Hepatocyte (in vitro differentiated cells): ENCODE data around the gene FSD2. TPM values are rescaled to one million over a fixed set of nuclear protein-coding genes. Genes with fewer than 3 reads are reported as not detected.

ENCODE experiments used
- DNase-seq: peaks from one replicate; pipeline ENCODE4 v3.0.0-alpha.2; 2016; ENCODE audit warnings: low spot score
- H2AFZ ChIP-seq: fragments of 200-600 bp; sonication (generic); 2 replicates; pipeline ENCODE4 v1.6.0; 2016; ENCODE audit warnings: antibody characterized with exemption, mild to moderate bottlenecking
- H3K27ac ChIP-seq: fragments of 200-600 bp; sonication (generic); 2 replicates; pipeline ENCODE4 v1.5.1; 2016; ENCODE audit warnings: mild to moderate bottlenecking
- H3K27me3 ChIP-seq: fragments of 200-600 bp; sonication (generic); 2 replicates; pipeline ENCODE4 v1.6.1; 2016
- H3K36me3 ChIP-seq: fragments of 200-600 bp; sonication (generic); replicated peaks from 2 replicates; pipeline ENCODE4 v1.5.1; 2016; ENCODE audit warnings: low read depth; ENCODE audit not compliant: insufficient read depth
- H3K4me1 ChIP-seq: fragments of 200-600 bp; sonication (generic); 2 replicates; pipeline ENCODE4 v1.5.1; 2016; ENCODE audit warnings: mild to moderate bottlenecking, moderate library complexity; ENCODE audit not compliant: insufficient read depth
- H3K4me2 ChIP-seq: fragments of 200-600 bp; sonication (generic); 2 replicates; pipeline ENCODE4 v1.6.0; 2016
- H3K4me3 ChIP-seq: fragments of 200-600 bp; sonication (generic); 2 replicates; pipeline ENCODE4 v1.5.1; 2016; ENCODE audit warnings: mild to moderate bottlenecking
- H3K79me2 ChIP-seq: fragments of 200-600 bp; sonication (generic); 2 replicates; pipeline ENCODE4 v1.6.0; 2017; ENCODE audit warnings: mild to moderate bottlenecking
- H3K9me2 ChIP-seq: fragments of 200-600 bp; sonication (generic); replicated peaks from 2 replicates; pipeline ENCODE4 v1.6.0; 2017; ENCODE audit warnings: mild to moderate bottlenecking; ENCODE audit not compliant: insufficient read depth
- H3K9me3 ChIP-seq: fragments of 200-600 bp; sonication (generic); 2 replicates; pipeline ENCODE4 v1.5.1; 2016; ENCODE audit warnings: low read depth, mild to moderate bottlenecking
- H4K20me1 ChIP-seq: fragments of 200-600 bp; sonication (generic); 2 replicates; pipeline ENCODE4 v1.6.0; 2016; ENCODE audit warnings: mild to moderate bottlenecking; ENCODE audit not compliant: insufficient read depth, poor library complexity, severe bottlenecking
- EZH2 ChIP-seq: fragments of 200-600 bp; sonication (generic); IDR thresholded peaks from 2 replicates; pipeline ENCODE4 v1.6.1; 2016; ENCODE audit warnings: antibody characterized with exemption, mild to moderate bottlenecking, borderline replicate concordance
- EZH2phosphoT487 ChIP-seq: fragments of 200-600 bp; sonication (generic); IDR thresholded peaks from one replicate; pipeline ENCODE4 v1.6.1; 2018; ENCODE audit warnings: antibody characterized with exemption, mild to moderate bottlenecking, low read depth, moderate library complexity; ENCODE audit not compliant: unreplicated experiment, severe bottlenecking
- WGBS: methylation state at CpG from one replicate; pipeline ENCODE4 v1.1.6; 2016; ENCODE audit warnings: low lambda C conversion rate; ENCODE audit errors: missing lambda C conversion rate; 5-methylcytosine and 5-hydroxymethylcytosine counted together
- polyA plus RNA-seq: library from polyadenylated mRNA; unstranded; fragments of >200 nt; fragmentation: Nextera tagmentation; extraction: Ambion mirVana; gene quantifications from 2 replicates; pipeline ENCODE4 v1.2.1, GENCODE V29; 2016
- total RNA-seq: library from RNA; depleted of rRNA; stranded (reverse); fragments of >200 nt; gene quantifications from 2 replicates; pipeline ENCODE4 v1.2.3, GENCODE V29; 2014
- TF ChIP-seq, protein P1 (sequence below): fragments of 200-600 bp; sonication (generic); IDR thresholded peaks from 2 replicates; pipeline ENCODE4 v1.5.1; 2016; ENCODE audit warnings: antibody characterized with exemption, mild to moderate bottlenecking; ENCODE audit not compliant: poor library complexity

FSD2 gene
- total and polyA plus RNA-seq, 2 experiments from 2014 or later, result 0.06 TPM; not detected in 1

DNA sequence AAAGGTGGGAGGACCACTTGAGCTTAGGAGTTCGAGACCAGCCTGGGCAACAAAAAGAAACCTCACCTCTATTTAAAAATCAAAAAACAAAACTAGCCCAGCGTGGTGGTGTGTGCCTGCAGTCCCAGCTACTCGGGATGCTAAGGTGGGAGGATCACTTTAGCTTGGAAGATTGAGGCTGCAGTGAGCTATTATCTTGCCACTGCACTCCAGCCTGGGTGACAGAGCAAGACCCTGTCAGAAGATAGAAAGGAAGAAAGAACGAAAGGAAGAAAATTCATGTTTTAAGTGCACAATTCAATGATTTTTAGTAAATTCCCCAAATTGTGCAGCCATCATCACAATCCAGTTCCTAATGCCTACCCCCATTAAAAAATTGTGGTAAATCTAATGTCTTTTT lies 7.8 kb downstream of the FSD2 start:
- H2AFZ ChIP-seq, result no peak overlapping the region
- no peaks in the 10 kb centered on the region for H4K20me1 ChIP-seq
- H3K4me2 ChIP-seq, result no peak overlapping the region
- no peaks in the 10 kb centered on the region for H3K79me2 ChIP-seq
- 84% methylated on average over 4 of the region's 4 CpGs for WGBS
- H3K27ac ChIP-seq, result no peak overlapping the region
- DNase-seq, result no peak
- peaks cover 4% of the 10 kb centered on the region for H3K27me3 ChIP-seq
- no peaks in the 10 kb centered on the region for H3K9me2 ChIP-seq
- no peak overlapping the region for H3K4me3 ChIP-seq
- no peaks in the 10 kb centered on the region for H3K9me3 ChIP-seq
- TF ChIP-seq EZH2, result no peak
- TF ChIP-seq, protein P1, sequence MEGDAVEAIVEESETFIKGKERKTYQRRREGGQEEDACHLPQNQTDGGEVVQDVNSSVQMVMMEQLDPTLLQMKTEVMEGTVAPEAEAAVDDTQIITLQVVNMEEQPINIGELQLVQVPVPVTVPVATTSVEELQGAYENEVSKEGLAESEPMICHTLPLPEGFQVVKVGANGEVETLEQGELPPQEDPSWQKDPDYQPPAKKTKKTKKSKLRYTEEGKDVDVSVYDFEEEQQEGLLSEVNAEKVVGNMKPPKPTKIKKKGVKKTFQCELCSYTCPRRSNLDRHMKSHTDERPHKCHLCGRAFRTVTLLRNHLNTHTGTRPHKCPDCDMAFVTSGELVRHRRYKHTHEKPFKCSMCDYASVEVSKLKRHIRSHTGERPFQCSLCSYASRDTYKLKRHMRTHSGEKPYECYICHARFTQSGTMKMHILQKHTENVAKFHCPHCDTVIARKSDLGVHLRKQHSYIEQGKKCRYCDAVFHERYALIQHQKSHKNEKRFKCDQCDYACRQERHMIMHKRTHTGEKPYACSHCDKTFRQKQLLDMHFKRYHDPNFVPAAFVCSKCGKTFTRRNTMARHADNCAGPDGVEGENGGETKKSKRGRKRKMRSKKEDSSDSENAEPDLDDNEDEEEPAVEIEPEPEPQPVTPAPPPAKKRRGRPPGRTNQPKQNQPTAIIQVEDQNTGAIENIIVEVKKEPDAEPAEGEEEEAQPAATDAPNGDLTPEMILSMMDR, result no peak
- no peak for TF ChIP-seq EZH2phosphoT487
- no peaks in the 10 kb centered on the region for H3K4me1 ChIP-seq
- H3K36me3 ChIP-seq, result no peaks in the 10 kb centered on the region

DNA sequence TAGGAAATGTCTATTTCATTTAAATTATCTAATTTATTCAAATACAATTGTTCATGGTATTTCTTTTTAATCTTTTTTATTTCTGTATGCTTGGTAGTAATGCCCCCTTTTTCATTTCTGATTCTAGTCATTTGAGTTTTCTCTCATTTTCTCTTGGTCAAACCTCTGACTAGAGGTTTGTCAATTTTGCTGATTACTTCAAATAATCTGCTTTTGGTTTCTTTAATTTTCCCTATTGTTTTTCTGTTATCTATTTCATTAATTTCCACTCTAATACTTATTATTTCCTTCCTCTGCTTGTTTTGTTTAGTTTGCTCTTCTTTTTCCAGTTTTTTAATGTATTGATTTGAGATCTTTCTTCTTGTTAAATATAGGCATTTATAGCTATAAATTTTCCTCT lies 12.1 kb downstream of the FSD2 start:
- no peaks in the 10 kb centered on the region for H3K9me3 ChIP-seq
- H3K79me2 ChIP-seq, result no peaks in the 10 kb centered on the region
- no peaks in the 10 kb centered on the region for H3K4me1 ChIP-seq
- H3K4me3 ChIP-seq, result no peak overlapping the region
- no peaks in the 10 kb centered on the region for H3K27me3 ChIP-seq
- H4K20me1 ChIP-seq, result no peaks in the 10 kb centered on the region
- no peak overlapping the region for H2AFZ ChIP-seq
- DNase-seq, result no peak
- no peak overlapping the region for H3K4me2 ChIP-seq
- no peak overlapping the region for H3K27ac ChIP-seq
- TF ChIP-seq, protein P1, result no peak
- TF ChIP-seq EZH2phosphoT487 (no peak), EZH2 (no peak)
- H3K36me3 ChIP-seq, result no peaks in the 10 kb centered on the region
- H3K9me2 ChIP-seq, result no peaks in the 10 kb centered on the region

DNA sequence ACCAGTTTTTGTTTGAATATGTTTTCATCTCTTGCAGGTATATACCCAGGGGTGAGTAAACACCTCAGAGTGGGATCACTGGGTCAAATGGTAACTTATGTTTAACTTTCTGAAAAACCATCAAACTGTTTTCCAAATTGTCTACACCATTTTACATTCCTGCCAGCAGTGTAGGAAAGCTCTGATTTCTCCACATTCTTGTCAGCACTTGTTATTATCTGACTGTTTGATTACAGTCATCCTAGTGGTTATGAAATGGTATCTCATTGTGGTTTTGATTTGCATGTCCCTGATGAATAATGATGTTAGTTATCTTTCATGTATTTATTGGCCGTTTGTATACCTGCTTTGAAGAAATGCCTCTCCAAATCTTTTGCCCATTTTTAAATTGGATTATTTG lies 13.8 kb downstream of the FSD2 start:
- H3K27ac ChIP-seq, result no peak overlapping the region
- TF ChIP-seq, protein P1, result no peak
- TF ChIP-seq EZH2phosphoT487 (no peak), EZH2 (no peak)
- no peak for DNase-seq
- H3K27me3 ChIP-seq, result no peaks in the 10 kb centered on the region
- H3K4me1 ChIP-seq, result no peaks in the 10 kb centered on the region
- H3K4me3 ChIP-seq, result no peak overlapping the region
- no peak overlapping the region for H2AFZ ChIP-seq
- H3K9me3 ChIP-seq, result no peaks in the 10 kb centered on the region
- H3K9me2 ChIP-seq, result no peaks in the 10 kb centered on the region
- H3K4me2 ChIP-seq, result no peak overlapping the region
- no peaks in the 10 kb centered on the region for H3K36me3 ChIP-seq
- H3K79me2 ChIP-seq, result no peaks in the 10 kb centered on the region
- H4K20me1 ChIP-seq, result no peaks in the 10 kb centered on the region
- WGBS, result 79% methylated on average over 1 of the region's 1 CpG

DNA sequence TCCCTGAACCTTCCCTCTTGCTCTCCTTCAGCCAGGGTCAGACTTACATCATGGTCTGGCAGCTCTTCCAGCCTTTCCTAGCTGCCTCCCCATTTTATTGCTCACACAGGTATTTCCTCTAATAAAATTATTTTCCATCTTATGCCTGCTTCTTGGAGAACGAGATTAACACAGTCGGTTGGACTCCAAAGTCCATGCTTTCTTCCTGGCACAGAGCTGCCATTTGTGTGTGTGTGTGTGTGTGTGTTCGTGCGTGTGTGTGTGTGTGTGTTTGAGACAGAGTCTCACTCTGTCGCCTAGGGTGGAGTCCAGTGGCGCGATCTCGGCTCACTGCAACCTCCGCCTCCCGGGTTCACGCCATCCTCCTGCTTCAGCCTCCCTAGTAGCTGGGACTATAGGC lies 15.5 kb downstream of the FSD2 start:
- no peaks in the 10 kb centered on the region for H3K4me1 ChIP-seq
- H3K79me2 ChIP-seq, result no peaks in the 10 kb centered on the region
- 81% methylated on average over 11 of the region's 11 CpGs for WGBS
- H3K27ac ChIP-seq, result no peak overlapping the region
- no peaks in the 10 kb centered on the region for H3K9me2 ChIP-seq
- TF ChIP-seq, protein P1, result no peak
- TF ChIP-seq EZH2, result no peak
- no peak for TF ChIP-seq EZH2phosphoT487
- no peak overlapping the region for H3K4me2 ChIP-seq
- H3K27me3 ChIP-seq, result no peaks in the 10 kb centered on the region
- no peak overlapping the region for H2AFZ ChIP-seq
- no peaks in the 10 kb centered on the region for H3K36me3 ChIP-seq
- no peaks in the 10 kb centered on the region for H3K9me3 ChIP-seq
- no peak for DNase-seq
- no peaks in the 10 kb centered on the region for H4K20me1 ChIP-seq
- no peak overlapping the region for H3K4me3 ChIP-seq
